ENCODE data around the gene SMC2.

DNA sequence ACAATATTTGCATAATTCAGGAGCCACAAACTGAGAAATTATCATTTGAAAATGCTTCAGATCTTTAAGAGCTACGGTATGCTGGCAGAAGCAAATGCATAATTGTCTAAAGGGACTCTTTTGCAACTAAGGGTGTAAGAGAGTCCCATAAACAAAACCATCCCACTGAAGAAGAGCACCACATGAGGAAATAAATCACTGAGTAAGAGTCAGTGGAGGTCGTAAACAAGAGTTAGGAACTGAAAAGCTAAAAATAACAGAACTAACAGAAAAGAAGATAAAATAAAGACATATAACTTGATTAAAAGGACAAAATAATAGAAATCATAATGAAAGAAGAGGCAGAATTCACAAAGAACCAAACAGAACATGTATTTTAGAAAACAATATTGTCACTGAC lies 3.5 kb upstream of the SMC2 start:
- TF ChIP-seq, protein P1, sequence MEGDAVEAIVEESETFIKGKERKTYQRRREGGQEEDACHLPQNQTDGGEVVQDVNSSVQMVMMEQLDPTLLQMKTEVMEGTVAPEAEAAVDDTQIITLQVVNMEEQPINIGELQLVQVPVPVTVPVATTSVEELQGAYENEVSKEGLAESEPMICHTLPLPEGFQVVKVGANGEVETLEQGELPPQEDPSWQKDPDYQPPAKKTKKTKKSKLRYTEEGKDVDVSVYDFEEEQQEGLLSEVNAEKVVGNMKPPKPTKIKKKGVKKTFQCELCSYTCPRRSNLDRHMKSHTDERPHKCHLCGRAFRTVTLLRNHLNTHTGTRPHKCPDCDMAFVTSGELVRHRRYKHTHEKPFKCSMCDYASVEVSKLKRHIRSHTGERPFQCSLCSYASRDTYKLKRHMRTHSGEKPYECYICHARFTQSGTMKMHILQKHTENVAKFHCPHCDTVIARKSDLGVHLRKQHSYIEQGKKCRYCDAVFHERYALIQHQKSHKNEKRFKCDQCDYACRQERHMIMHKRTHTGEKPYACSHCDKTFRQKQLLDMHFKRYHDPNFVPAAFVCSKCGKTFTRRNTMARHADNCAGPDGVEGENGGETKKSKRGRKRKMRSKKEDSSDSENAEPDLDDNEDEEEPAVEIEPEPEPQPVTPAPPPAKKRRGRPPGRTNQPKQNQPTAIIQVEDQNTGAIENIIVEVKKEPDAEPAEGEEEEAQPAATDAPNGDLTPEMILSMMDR (conservative IDR thresholded peaks at IDR 0.05 in 1 of 2, IDR thresholded peaks at IDR 0.05 in 1 of 2; ENCODE audit: extremely low read depth in 1 of 2, insufficient read depth in 1 of 2, low read depth in 1 of 2, low read length in 2 of 2), result no peak
- no peak for TF ChIP-seq EZH2 (IDR thresholded peaks at IDR 0.05; ENCODE audit: borderline replicate concordance, low read length)
